Lung (tissue), 12 donors: ENCODE measurements around the gene CLCA2. TPM values are rescaled to one million over a fixed set of nuclear protein-coding genes. Genes with fewer than 3 reads are reported as not detected.
A peak's percentile ranks its signal among the peaks of the same experiment; 100 is the strongest.

Source experiments
- ATAC-seq: fragments of 200-7000 bp; cut with Tn5 transposase; one replicate; pipeline ENCODE4 v1.9.1; 2020; ENCODE audit warnings: moderate number of reproducible peaks; ENCODE audit not compliant: insufficient read depth, low FRiP score
- DNase-seq, 3 donors: peaks; one replicate each; pipeline ENCODE4 v3.0.0-alpha.2; 2013 to 2017
- H3K27ac ChIP-seq, 2 donors: one replicate each; pipeline ENCODE4 v1.5.1; 2013; ENCODE audit warnings: mild to moderate bottlenecking in 2 of 2, moderate library complexity in 2 of 2, control low read depth in 1 of 2, inconsistent platforms in 1 of 2, low read depth in 1 of 2, low read length in 1 of 2
- H3K27me3 ChIP-seq, 3 donors: one replicate each; pipeline ENCODE4 v1.5.1; 2013; ENCODE audit warnings: low read length in 2 of 3; ENCODE audit not compliant: control insufficient read depth in 3 of 3, insufficient read depth in 3 of 3
- H3K36me3 ChIP-seq, 4 donors: one replicate each; pipeline ENCODE4 v1.5.1; 2013; ENCODE audit warnings: low read length in 4 of 4, mild to moderate bottlenecking in 1 of 4, moderate library complexity in 1 of 4; ENCODE audit not compliant: control insufficient read depth in 4 of 4, insufficient read depth in 4 of 4
- H3K4me1 ChIP-seq, 5 donors: one replicate each; pipeline ENCODE4 v1.5.1; 2013; ENCODE audit warnings: low read length in 5 of 5, mild to moderate bottlenecking in 2 of 5, moderate library complexity in 1 of 5; ENCODE audit not compliant: control insufficient read depth in 5 of 5, insufficient read depth in 5 of 5
- H3K4me3 ChIP-seq: one replicate; pipeline ENCODE4 v1.5.1; 2013; ENCODE audit warnings: mild to moderate bottlenecking, control low read depth, moderate library complexity
- H3K9ac ChIP-seq, 2 donors: one replicate each; pipeline ENCODE4 v1.5.1; 2013; ENCODE audit warnings: low read length in 2 of 2, control low read depth in 1 of 2; ENCODE audit not compliant: insufficient read depth in 1 of 2
- H3K9me3 ChIP-seq, 4 donors: one replicate each; pipeline ENCODE4 v1.5.1; 2013; ENCODE audit warnings: low read length in 3 of 4, mild to moderate bottlenecking in 1 of 4, moderate library complexity in 1 of 4; ENCODE audit not compliant: control insufficient read depth in 4 of 4, insufficient read depth in 3 of 4
- CTCF ChIP-seq: IDR thresholded peaks from 2 replicates; pipeline ENCODE4 v1.5.1; 2012; ENCODE audit warnings: mild to moderate bottlenecking; ENCODE audit errors: control extremely low read depth, extremely low read depth
- WGBS, 2 donors: extraction: QIAGEN DNeasy Blood & Tissue Kit; methylation state at CpG; one replicate each; pipeline ENCODE4 v1.1.7; 2013; 5-methylcytosine and 5-hydroxymethylcytosine counted together
- polyA plus RNA-seq, 2 donors: library from polyadenylated mRNA; stranded (reverse); fragments of 200-250 nt; gene quantifications; one replicate each; pipeline ENCODE4 v1.2.1, GENCODE V29; 2013
- total RNA-seq, 2 donors: library from RNA; depleted of rRNA in 1 of 2; stranded (reverse); fragments of >200 nt in 1 of 2; gene quantifications; one replicate each; pipeline ENCODE4 v1.2.1, GENCODE V29; 2014 to 2021
- donor health status: control.
- donor health status: control.
- donor health status: Bipolar disorder and iron deficiency.
- donor health status: healthy.
- donor health status: DM: yes; HTN: yes; CAD: no.

CLCA2 gene
- total and polyA plus RNA-seq, 4 donors, result 0.17 to 1.8 (median 0.82) TPM

GRCh38 chr1:86394416-86394815 lies 29.6 kb upstream of the CLCA2 start:
- ATAC-seq (no peak), DNase-seq (peak in 2 of 3 donors; percentile 24 to 37)
- Histone ChIP-seq H3K4me1 (peaks cover 0 to 26% (median 6%) of the 10 kb centered on the region in 5 donors), H3K36me3 (no peaks in the 10 kb centered on the region), H3K9me3 (no peaks in the 10 kb centered on the region), H3K9ac (no peak overlapping the region), H3K27ac (no peak overlapping the region), H3K27me3 (no peaks in the 10 kb centered on the region), H3K4me3 (no peak overlapping the region)
- 61 to 82% methylated on average over 2 of the region's 2 CpGs for WGBS, 2 donors
- TF ChIP-seq CTCF, result no peak

- Histone ChIP-seq H3K4me3 (peak within 1 kb of the TSS; percentile 65), H3K27me3 (no peaks in the 10 kb centered on the region), H3K27ac (peak within 1 kb of the TSS; percentile 24 to 84), H3K4me1 (peaks cover 0 to 26% (median 6%) of the 10 kb centered on the region in 5 donors), H3K9ac (peak within 1 kb of the TSS; percentile 91 to 93), H3K36me3 (no peaks in the 10 kb centered on the region), H3K9me3 (no peaks in the 10 kb centered on the region)
- TF ChIP-seq CTCF, result no peak
- ATAC-seq (peak; percentile 99), DNase-seq (peak; percentile 93 to 95 (median 94))
- 0% methylated on average over 56 of the region's 56 CpGs for WGBS, 2 donors
These were observed 28.0 kb upstream of the CLCA2 start, which contains the start of gene ODF2L for GRCh38 chr1:86395751-86396497. Gene ODF2L (minus strand): TSS chr1:86396323. CDS start chr1:86387027, 9,296 bp downstream.

- H3K4me1 ChIP-seq, result peaks cover 0 to 26% (median 6%) of the 10 kb centered on the region in 5 donors
- peak overlapping the region; percentile 50 to 93 for H3K9ac ChIP-seq
- no peaks in the 10 kb centered on the region for H3K27me3 ChIP-seq
- TF ChIP-seq CTCF, result no peak
- DNase-seq, result no peak
- H3K27ac ChIP-seq, result peak overlapping the region; percentile 24 to 84
- WGBS, 2 donors, result 1 to 3% methylated on average over 9 of the region's 9 CpGs
- no peaks in the 10 kb centered on the region for H3K9me3 ChIP-seq
- H3K36me3 ChIP-seq, result no peaks in the 10 kb centered on the region
- peak overlapping the region; percentile 26 for H3K4me3 ChIP-seq
- ATAC-seq, result no peak
These were observed 27.5 kb upstream of the CLCA2 start for GRCh38 chr1:86396498-86396890.
